ENCODE results near the gene RIMBP2.

The RIMBP2 gene

GRCh38 chr12:130560321-130560720 lies 155.8 kb downstream of the RIMBP2 start:
- no peak for DNase-seq

GRCh38 chr12:130559806-130560205 lies 156.3 kb downstream of the RIMBP2 start:
- DNase-seq: no peak

- no peak for DNase-seq
Measured at GRCh38 chr12:130557886-130558765, 158.0 kb downstream of the RIMBP2 start.

- no peak for DNase-seq
Measured at GRCh38 chr12:130557201-130557600, 158.9 kb downstream of the RIMBP2 start.

- no peak for DNase-seq
Measured at GRCh38 chr12:130556486-130557055, 159.5 kb downstream of the RIMBP2 start.

- no peak for DNase-seq
Measured at GRCh38 chr12:130555628-130556485, 160.2 kb downstream of the RIMBP2 start.

GRCh38 chr12:130555221-130555620 lies 160.9 kb downstream of the RIMBP2 start:
- DNase-seq: no peak

- DNase-seq: no peak
Measured at GRCh38 chr12:130552483-130552996, 163.6 kb downstream of the RIMBP2 start.

GRCh38 chr12:130549361-130549760 lies 166.7 kb downstream of the RIMBP2 start:
- DNase-seq: no peak

- DNase-seq: no peak
Measured at GRCh38 chr12:130547480-130548155, 168.5 kb downstream of the RIMBP2 start.

GRCh38 chr12:130546494-130546893 lies 169.6 kb downstream of the RIMBP2 start:
- no peak for DNase-seq

- DNase-seq: no peak
Measured at GRCh38 chr12:130545475-130545874, 170.6 kb downstream of the RIMBP2 start.

- no peak for DNase-seq
Measured at GRCh38 chr12:130540376-130540775, 175.7 kb downstream of the RIMBP2 start.

GRCh38 chr12:130538343-130539095 lies 177.6 kb downstream of the RIMBP2 start:
- DNase-seq: no peak

GRCh38 chr12:130537655-130538054 lies 178.4 kb downstream of the RIMBP2 start:
- DNase-seq: no peak

- DNase-seq: no peak
Measured at GRCh38 chr12:130537051-130537450, 179.0 kb downstream of the RIMBP2 start.

GRCh38 chr12:130530429-130530828 lies 185.7 kb downstream of the RIMBP2 start:
- DNase-seq: no peak

GRCh38 chr12:130529781-130530180 lies 186.3 kb downstream of the RIMBP2 start:
- DNase-seq: no peak

GRCh38 chr12:130527239-130527638 lies 188.9 kb downstream of the RIMBP2 start:
- no peak for DNase-seq

GRCh38 chr12:130526813-130527212 lies 189.3 kb downstream of the RIMBP2 start:
- DNase-seq: peak in 2 of 3 donors; percentile 1 to 2

GRCh38 chr12:130525384-130526172 lies 190.5 kb downstream of the RIMBP2 start:
- no peak for DNase-seq
